Measurements from ENCODE around the gene ALG3.

ALG3 gene

GRCh38 chr3:184238246-184238818 lies 10.4 kb downstream of the ALG3 start:
- intact Hi-C loops (cut with DNase I) = no loop called here
- peak in 1 of 10 donors; percentile 58 for DNase-seq

GRCh38 chr3:184237807-184238206 lies 11.0 kb downstream of the ALG3 start:
- DNase-seq = no peak
- intact Hi-C loops (cut with DNase I) = no loop called here

- no peak for DNase-seq
- intact Hi-C loops (cut with DNase I) = no loop called here
Measured at GRCh38 chr3:184237211-184237610, 11.6 kb downstream of the ALG3 start.

GRCh38 chr3:184236636-184237035 lies 12.1 kb downstream of the ALG3 start:
- intact Hi-C loops (cut with DNase I) = no loop called here
- no peak for DNase-seq

GRCh38 chr3:184236033-184236410 lies 12.7 kb downstream of the ALG3 start:
- DNase-seq = no peak
- intact Hi-C loops (cut with DNase I) = no loop called here

- intact Hi-C loops (cut with DNase I) = no loop called here
- no peak for DNase-seq
Measured at GRCh38 chr3:184235381-184236032, 13.3 kb downstream of the ALG3 start.

GRCh38 chr3:184234671-184235380 lies 13.9 kb downstream of the ALG3 start:
- intact Hi-C loops (cut with DNase I) = no loop called here
- DNase-seq = peak in 1 of 10 donors; percentile 56

- DNase-seq = peak; percentile 50 to 95 (median 66)
- intact Hi-C loops (cut with DNase I) = no loop called here
Measured at GRCh38 chr3:184234224-184234623, 14.5 kb downstream of the ALG3 start.

GRCh38 chr3:184233127-184233843 lies 15.5 kb downstream of the ALG3 start:
- intact Hi-C loops (cut with DNase I) = no loop called here
- no peak for DNase-seq

- DNase-seq = no peak
- intact Hi-C loops (cut with DNase I) = no loop called here
Measured at GRCh38 chr3:184231671-184232070, 17.1 kb downstream of the ALG3 start.

- DNase-seq = peak in 4 of 10 donors; percentile 28 to 92 (median 65)
- intact Hi-C loops (cut with DNase I) = no loop called here
Measured at GRCh38 chr3:184230603-184231528, 17.9 kb downstream of the ALG3 start.

GRCh38 chr3:184230081-184230602 lies 18.6 kb downstream of the ALG3 start:
- DNase-seq = peak in 1 of 10 donors; percentile 85
- intact Hi-C loops (cut with DNase I) = no loop called here

GRCh38 chr3:184229394-184230080 lies 19.2 kb downstream of the ALG3 start, which contains the start of gene VWA5B2:
TSS of gene VWA5B2 (plus strand) at chr3:184229585. CDS start at chr3:184230529, 944 bp downstream.
- DNase-seq = peak; percentile 24 to 97 (median 73)
- intact Hi-C loops (cut with DNase I) = no loop called here

- intact Hi-C loops (cut with DNase I) = no loop called here
- peak in 2 of 10 donors; percentile 75 to 77 for DNase-seq
Measured at GRCh38 chr3:184228376-184229137, 20.2 kb downstream of the ALG3 start.

- intact Hi-C loops (cut with DNase I) = no loop called here
- peak in 2 of 10 donors; percentile 34 to 74 for DNase-seq
Measured at GRCh38 chr3:184227481-184227935, 21.3 kb downstream of the ALG3 start.

GRCh38 chr3:184223946-184224345 lies 24.8 kb downstream of the ALG3 start:
- no peak for DNase-seq
- intact Hi-C loops (cut with DNase I) = no loop called here

GRCh38 chr3:184222521-184222920 lies 26.2 kb downstream of the ALG3 start:
- intact Hi-C loops (cut with DNase I) = no loop called here
- no peak for DNase-seq

- DNase-seq = no peak
Measured at GRCh38 chr3:184218814-184219213, 29.9 kb downstream of the ALG3 start.

More at GRCh38 chr3:184218814-184219213, 29.9 kb downstream of the ALG3 start:
- intact Hi-C loops (cut with DNase I) = no loop called here
